ENCODE data around the gene UBAC2. TPM values are rescaled to one million over a fixed set of nuclear protein-coding genes. Genes with fewer than 3 reads are reported as not detected.

Gene UBAC2
- total RNA-seq, 4 donors from 2014 or later, result 51.0 to 71.5 (median 61.1) TPM

GRCh38 chr13:99275093-99275469, 74.4 kb downstream of the UBAC2 start:
- in situ Hi-C loops (cut with MboI; ENCODE audit: low sequenced_read_pairs in 4 of 4), result no loop called here
- intact Hi-C loops (cut with DNase I; ENCODE audit: low total_unique reads), result loop anchor here (10.0 kb wide), 1 partner anchor 90 kb away; no protein-coding TSS in a partner anchor
- no peak overlapping the region for H3K27ac ChIP-seq
- no peak overlapping the region for H3K4me3 ChIP-seq
- H3K27me3 ChIP-seq, result no peaks in the 10 kb centered on the region
- DNase-seq (no peak), ATAC-seq (no peak)
- TF ChIP-seq, protein P1, sequence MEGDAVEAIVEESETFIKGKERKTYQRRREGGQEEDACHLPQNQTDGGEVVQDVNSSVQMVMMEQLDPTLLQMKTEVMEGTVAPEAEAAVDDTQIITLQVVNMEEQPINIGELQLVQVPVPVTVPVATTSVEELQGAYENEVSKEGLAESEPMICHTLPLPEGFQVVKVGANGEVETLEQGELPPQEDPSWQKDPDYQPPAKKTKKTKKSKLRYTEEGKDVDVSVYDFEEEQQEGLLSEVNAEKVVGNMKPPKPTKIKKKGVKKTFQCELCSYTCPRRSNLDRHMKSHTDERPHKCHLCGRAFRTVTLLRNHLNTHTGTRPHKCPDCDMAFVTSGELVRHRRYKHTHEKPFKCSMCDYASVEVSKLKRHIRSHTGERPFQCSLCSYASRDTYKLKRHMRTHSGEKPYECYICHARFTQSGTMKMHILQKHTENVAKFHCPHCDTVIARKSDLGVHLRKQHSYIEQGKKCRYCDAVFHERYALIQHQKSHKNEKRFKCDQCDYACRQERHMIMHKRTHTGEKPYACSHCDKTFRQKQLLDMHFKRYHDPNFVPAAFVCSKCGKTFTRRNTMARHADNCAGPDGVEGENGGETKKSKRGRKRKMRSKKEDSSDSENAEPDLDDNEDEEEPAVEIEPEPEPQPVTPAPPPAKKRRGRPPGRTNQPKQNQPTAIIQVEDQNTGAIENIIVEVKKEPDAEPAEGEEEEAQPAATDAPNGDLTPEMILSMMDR (IDR thresholded peaks at IDR 0.05 in 4 of 5, conservative IDR thresholded peaks at IDR 0.05 in 1 of 5), result no peak
- TF ChIP-seq POLR2A (IDR thresholded peaks at IDR 0.05), result no peak
- H3K9me3 ChIP-seq, result no peaks in the 10 kb centered on the region
- peaks cover 13 to 34% of the 10 kb centered on the region in 2 donors for H3K4me1 ChIP-seq
- no peaks in the 10 kb centered on the region for H3K36me3 ChIP-seq

GRCh38 chr13:99276706-99277105, 76.1 kb downstream of the UBAC2 start:
- Histone ChIP-seq H3K4me3 (no peak overlapping the region), H3K9me3 (no peaks in the 10 kb centered on the region), H3K36me3 (no peaks in the 10 kb centered on the region), H3K4me1 (peaks cover 28 to 44% of the 10 kb centered on the region in 2 donors), H3K27ac (peak overlapping the region in 1 of 4 donors; percentile 42), H3K27me3 (no peaks in the 10 kb centered on the region)
- TF ChIP-seq POLR2A (IDR thresholded peaks at IDR 0.05), result no peak
- TF ChIP-seq, protein P1 (IDR thresholded peaks at IDR 0.05 in 4 of 5, conservative IDR thresholded peaks at IDR 0.05 in 1 of 5), result peak in 1 of 5 experiments; percentile 16
- ATAC-seq (peak in 1 of 2 donors; percentile 28), DNase-seq (no peak)
- in situ Hi-C loops (cut with MboI; ENCODE audit: low sequenced_read_pairs in 4 of 4), result no loop called here
- intact Hi-C loops (cut with DNase I; ENCODE audit: low total_unique reads), result loop anchor here (10.0 kb wide), 1 partner anchor 88 kb away; no protein-coding TSS in a partner anchor

DNA sequence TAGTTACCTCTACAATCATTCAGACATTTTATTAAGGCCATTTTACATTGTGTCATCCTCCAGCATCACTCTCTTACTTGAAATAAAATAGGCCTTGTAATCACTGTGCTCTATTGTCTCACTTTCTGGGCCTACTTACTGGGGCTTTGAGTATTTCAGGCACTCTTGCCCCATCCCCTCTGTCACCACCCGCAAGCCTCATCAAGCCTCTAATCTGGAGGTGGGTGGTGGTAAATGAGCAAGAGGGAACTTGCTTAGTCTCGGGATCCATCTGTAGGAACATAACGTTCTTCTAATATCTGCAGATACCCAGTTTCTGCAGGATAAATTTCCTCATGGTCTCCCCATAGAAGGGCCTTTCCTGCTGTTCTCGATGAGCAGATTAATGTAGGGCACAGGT, 77.0 kb downstream of the UBAC2 start:
- Histone ChIP-seq H3K36me3 (no peaks in the 10 kb centered on the region), H3K4me1 (peaks cover 37 to 53% of the 10 kb centered on the region in 2 donors), H3K27me3 (no peaks in the 10 kb centered on the region), H3K4me3 (no peak overlapping the region), H3K27ac (no peak overlapping the region), H3K9me3 (no peaks in the 10 kb centered on the region)
- ATAC-seq (no peak), DNase-seq (no peak)
- TF ChIP-seq, protein P1 (IDR thresholded peaks at IDR 0.05 in 4 of 5, conservative IDR thresholded peaks at IDR 0.05 in 1 of 5), result no peak
- no peak for TF ChIP-seq POLR2A (IDR thresholded peaks at IDR 0.05)
- in situ Hi-C loops (cut with MboI; ENCODE audit: low sequenced_read_pairs in 4 of 4), result no loop called here
- intact Hi-C loops (cut with DNase I; ENCODE audit: low total_unique reads), result loop anchor here (10.0 kb wide), 1 partner anchor 87 kb away; no protein-coding TSS in a partner anchor

DNA sequence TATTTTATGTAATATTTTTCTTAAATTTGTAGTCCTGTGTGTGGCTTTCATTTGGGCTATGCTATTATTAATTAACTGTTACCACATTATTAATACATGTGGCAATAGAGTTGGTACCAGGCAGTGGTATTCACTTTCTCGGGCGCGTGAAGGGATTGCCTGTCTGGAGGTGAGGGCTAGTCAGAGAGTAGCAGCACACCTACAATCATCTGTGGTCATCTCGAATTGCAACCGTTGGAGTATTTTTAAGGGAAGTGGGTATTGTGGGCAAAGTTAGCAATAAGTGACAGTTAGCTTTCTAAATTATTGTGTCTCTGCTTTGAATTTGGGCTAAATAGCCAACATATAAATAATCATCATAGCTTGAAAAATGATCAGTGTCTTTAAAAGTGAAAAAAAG, 77.5 kb downstream of the UBAC2 start:
- no peaks in the 10 kb centered on the region for H3K27me3 ChIP-seq
- peaks cover 40 to 59% of the 10 kb centered on the region in 2 donors for H3K4me1 ChIP-seq
- DNase-seq (no peak), ATAC-seq (no peak)
- TF ChIP-seq POLR2A (IDR thresholded peaks at IDR 0.05), result no peak
- TF ChIP-seq, protein P1 (IDR thresholded peaks at IDR 0.05 in 4 of 5, conservative IDR thresholded peaks at IDR 0.05 in 1 of 5), result no peak
- intact Hi-C loops (cut with DNase I; ENCODE audit: low total_unique reads), result loop anchor here (10.0 kb wide), 1 partner anchor 87 kb away; no protein-coding TSS in a partner anchor
- H3K36me3 ChIP-seq, result no peaks in the 10 kb centered on the region
- no peak overlapping the region for H3K4me3 ChIP-seq
- no peak overlapping the region for H3K27ac ChIP-seq
- H3K9me3 ChIP-seq, result no peaks in the 10 kb centered on the region
- in situ Hi-C loops (cut with MboI; ENCODE audit: low sequenced_read_pairs in 4 of 4), result no loop called here

- TF ChIP-seq, protein P1 (IDR thresholded peaks at IDR 0.05 in 4 of 5, conservative IDR thresholded peaks at IDR 0.05 in 1 of 5), result no peak
- TF ChIP-seq POLR2A (IDR thresholded peaks at IDR 0.05), result no peak
- no peak overlapping the region for H3K4me3 ChIP-seq
- H3K27ac ChIP-seq, result no peak overlapping the region
- intact Hi-C loops (cut with DNase I; ENCODE audit: low total_unique reads), result loop anchor here (10.0 kb wide), 1 partner anchor 86 kb away; no protein-coding TSS in a partner anchor
- no peak for ATAC-seq
- no peaks in the 10 kb centered on the region for H3K36me3 ChIP-seq
- no peaks in the 10 kb centered on the region for H3K27me3 ChIP-seq
- in situ Hi-C loops (cut with MboI; ENCODE audit: low sequenced_read_pairs in 4 of 4), result no loop called here
- no peaks in the 10 kb centered on the region for H3K9me3 ChIP-seq
- H3K4me1 ChIP-seq, result peaks cover 40 to 59% of the 10 kb centered on the region in 2 donors
- no peak for DNase-seq
These were observed 78.2 kb downstream of the UBAC2 start for GRCh38 chr13:99278843-99279242.
